Nephron (organoid): ENCODE measurements around the gene CKS1B.
"Not testable (repeated sequence)": the region's sequence is repeated elsewhere in the genome, so short reads cannot be mapped to it uniquely, and the experiment has no call there.

Experiments
- H3K27ac Mint-ChIP-seq, 3 experiments: 2 replicates each; pipeline ENCODE4 v1.8.0; 2020; ENCODE audit warnings: mixed read lengths in 3 of 3, mild to moderate bottlenecking in 2 of 3, moderate library complexity in 1 of 3
- H3K27me3 Mint-ChIP-seq: 2 replicates; pipeline ENCODE4 v1.8.0; 2021; ENCODE audit warnings: low read depth, mild to moderate bottlenecking, moderate library complexity, mixed read lengths
- H3K36me3 Mint-ChIP-seq: 2 replicates; pipeline ENCODE4 v1.8.0; 2020; ENCODE audit warnings: low read depth, mixed read lengths
- H3K4me1 Mint-ChIP-seq: 2 replicates; pipeline ENCODE4 v1.8.0; 2020; ENCODE audit warnings: mixed read lengths
- H3K4me3 Mint-ChIP-seq, 3 experiments: 2 replicates each; pipeline ENCODE4 v1.8.0; 2020; ENCODE audit warnings: mild to moderate bottlenecking in 3 of 3, mixed read lengths in 3 of 3, moderate library complexity in 2 of 3
- H3K9me3 Mint-ChIP-seq: 2 replicates; pipeline ENCODE4 v1.8.0; 2020; ENCODE audit warnings: mixed read lengths
- CTCF ChIP-seq, 3 experiments: fragments of 200-600 bp; sonication (generic); IDR thresholded peaks; one replicate each; pipeline ENCODE4 v1.5.0; 2021; ENCODE audit warnings: antibody characterized with exemption in 3 of 3; ENCODE audit not compliant: unreplicated experiment in 3 of 3

Gene CKS1B

GRCh38 chr1:154983776-154984466 lies 9.4 kb downstream of the CKS1B start:
- Mint-ChIP-seq H3K4me1 (peaks cover 6% of the 10 kb centered on the region), H3K4me3 (no peak overlapping the region), H3K36me3 (peaks cover 22% of the 10 kb centered on the region), H3K27me3 (no peaks in the 10 kb centered on the region), H3K9me3 (no peaks in the 10 kb centered on the region), H3K27ac (peak overlapping the region in 2 of 3 experiments; percentile 49 to 65)
- no peak for TF ChIP-seq CTCF (IDR thresholded peaks at IDR 0.05; ENCODE audit: unreplicated experiment in 3 of 3)

- H3K36me3 Mint-ChIP-seq = peaks cover 17% of the 10 kb centered on the region
- not testable (repeated sequence) for H3K4me3 Mint-ChIP-seq, H3K27ac Mint-ChIP-seq, H3K9me3 Mint-ChIP-seq, H3K4me1 Mint-ChIP-seq, H3K27me3 Mint-ChIP-seq
These were observed 12.3 kb downstream of the CKS1B start for GRCh38 chr1:154986736-154987135.

- H3K4me3 Mint-ChIP-seq = no peak overlapping the region
- peaks cover 9% of the 10 kb centered on the region for H3K4me1 Mint-ChIP-seq
- TF ChIP-seq CTCF (IDR thresholded peaks at IDR 0.05; ENCODE audit: unreplicated experiment in 3 of 3) = no peak
- H3K36me3 Mint-ChIP-seq = peaks cover 17% of the 10 kb centered on the region
- no peaks in the 10 kb centered on the region for H3K9me3 Mint-ChIP-seq
- no peak overlapping the region for H3K27ac Mint-ChIP-seq
- no peaks in the 10 kb centered on the region for H3K27me3 Mint-ChIP-seq
These were observed 12.8 kb downstream of the CKS1B start for GRCh38 chr1:154987326-154987725.

- no peaks in the 10 kb centered on the region for H3K27me3 Mint-ChIP-seq
- no peak for TF ChIP-seq CTCF (IDR thresholded peaks at IDR 0.05; ENCODE audit: unreplicated experiment in 3 of 3)
- H3K4me3 Mint-ChIP-seq = peak overlapping the region in 1 of 3 experiments; percentile 28
- no peaks in the 10 kb centered on the region for H3K9me3 Mint-ChIP-seq
- peaks cover 17% of the 10 kb centered on the region for H3K36me3 Mint-ChIP-seq
- no peak overlapping the region for H3K27ac Mint-ChIP-seq
- peaks cover 9% of the 10 kb centered on the region for H3K4me1 Mint-ChIP-seq
These were observed 13.8 kb downstream of the CKS1B start for GRCh38 chr1:154988058-154988954.

GRCh38 chr1:154989195-154989860 lies 14.8 kb downstream of the CKS1B start:
- no peak overlapping the region for H3K27ac Mint-ChIP-seq
- H3K4me3 Mint-ChIP-seq = no peak overlapping the region
- no peaks in the 10 kb centered on the region for H3K9me3 Mint-ChIP-seq
- H3K36me3 Mint-ChIP-seq = peaks cover 17% of the 10 kb centered on the region
- H3K27me3 Mint-ChIP-seq = no peaks in the 10 kb centered on the region
- H3K4me1 Mint-ChIP-seq = peaks cover 4% of the 10 kb centered on the region
- TF ChIP-seq CTCF (IDR thresholded peaks at IDR 0.05; ENCODE audit: unreplicated experiment in 3 of 3) = no peak

GRCh38 chr1:154990276-154990675 lies 15.8 kb downstream of the CKS1B start:
- Mint-ChIP-seq H3K27ac (no peak overlapping the region), H3K4me3 (no peak overlapping the region), H3K27me3 (no peaks in the 10 kb centered on the region), H3K9me3 (no peaks in the 10 kb centered on the region), H3K36me3 (peaks cover 17% of the 10 kb centered on the region), H3K4me1 (peaks cover 4% of the 10 kb centered on the region)
- no peak for TF ChIP-seq CTCF (IDR thresholded peaks at IDR 0.05; ENCODE audit: unreplicated experiment in 3 of 3)
